Panc1 (cell line): ENCODE measurements around the gene WDR31. TPM values are rescaled to one million over a fixed set of nuclear protein-coding genes. Genes with fewer than 3 reads are reported as not detected.

Experiments used
- ATAC-seq: fragments of 200-7000 bp; cut with Tn5 transposase; 2 replicates; pipeline ENCODE4 v1.9.1; 2020; ENCODE audit warnings: mild to moderate bottlenecking, moderate library complexity
- BruUV-seq: library from RNA; stranded (reverse); fragments of 400-500 nt; replicated peaks from 2 replicates; lab custom pipeline; 2021; lab: Mats Ljungman, UMichigan
- CTCF ChIA-PET: fragments of 300-600 bp; sonication (Branson Sonifier 250); formaldehyde crosslinking; loops from one replicate; lab custom pipeline; 2022; ENCODE audit warnings: antibody characterized with exemption; lab: Charles Lee
- POLR2A ChIA-PET: fragments of 300-600 bp; sonication (Branson Sonifier 250); formaldehyde crosslinking; loops from one replicate; lab custom pipeline; 2022; ENCODE audit warnings: antibody characterized with exemption; lab: Charles Lee
- DNase-seq: peaks from one replicate; pipeline ENCODE4 v3.0.0-alpha.2; 2010; ENCODE audit warnings: low read depth, low spot score
- H3K27ac ChIP-seq: 2 replicates; pipeline ENCODE4 v1.5.1; 2011; ENCODE audit warnings: mild to moderate bottlenecking, low read length, inconsistent platforms
- H3K27me3 ChIP-seq: fragments of 200-500 bp; sonication (Bioruptor generic); 2 replicates; pipeline ENCODE4 v1.6.0; 2014; ENCODE audit warnings: low read length, inconsistent platforms; ENCODE audit not compliant: control insufficient read depth, insufficient read depth
- H3K36me3 ChIP-seq: fragments of 200-500 bp; sonication (Bioruptor generic); 2 replicates; pipeline ENCODE4 v1.5.1; 2014; ENCODE audit warnings: inconsistent platforms, mild to moderate bottlenecking, low read length, moderate library complexity; ENCODE audit not compliant: control insufficient read depth, insufficient read depth
- H3K4me1 ChIP-seq: 2 replicates; pipeline ENCODE4 v1.5.1; 2011; ENCODE audit warnings: inconsistent platforms, mild to moderate bottlenecking, low read length, moderate library complexity; ENCODE audit not compliant: control insufficient read depth, insufficient read depth
- H3K4me3 ChIP-seq, 2 experiments: 2 replicates each; pipeline ENCODE4 v1.5.1; 2011 to 2012; ENCODE audit warnings: low read depth in 2 of 2, low read length in 2 of 2, mild to moderate bottlenecking in 2 of 2, inconsistent platforms in 1 of 2, moderate library complexity in 1 of 2
- H3K9me3 ChIP-seq: fragments of 200-500 bp; sonication (Bioruptor generic); 2 replicates; pipeline ENCODE4 v1.5.1; 2014; ENCODE audit warnings: low read depth, mild to moderate bottlenecking, inconsistent platforms, low read length, moderate library complexity; ENCODE audit not compliant: control insufficient read depth, insufficient read depth
- POLR2AphosphoS5 ChIP-seq: IDR thresholded peaks from 2 replicates; pipeline ENCODE4 v1.6.1; 2012; ENCODE audit warnings: mild to moderate bottlenecking, low read depth, low read length, moderate library complexity
- SIN3A ChIP-seq: IDR thresholded peaks from 2 replicates; pipeline ENCODE4 v1.6.1; 2012; ENCODE audit warnings: low read depth, mild to moderate bottlenecking, low read length, moderate library complexity, borderline replicate concordance; ENCODE audit not compliant: insufficient read depth
- TCF7L2 ChIP-seq: IDR thresholded peaks from 2 replicates; pipeline ENCODE4 v1.6.1; 2011; ENCODE audit warnings: mild to moderate bottlenecking, low read depth, low read length, inconsistent platforms
- in situ Hi-C: cut with HindIII; loops from 2 replicates; pipeline ENCODE4 v1.10.0; 2016; ENCODE audit warnings: low sequenced_read_pairs, low pct_unique_long_range_greater_than_20kb
- intact Hi-C: fragments of 100-400 bp; cut with micrococcal nuclease; formaldehyde crosslinking; loops from one replicate; pipeline ENCODE4 v1.10.0; 2022; ENCODE audit not compliant: unreplicated experiment
- total RNA-seq: library from RNA; stranded (reverse); gene quantifications from one replicate; pipeline ENCODE4 v1.2.1, GENCODE V29; 2021; ENCODE audit not compliant: unreplicated experiment
- TF ChIP-seq, protein P1 (sequence below): fragments of 450-650 bp; IDR thresholded peaks from 2 replicates; pipeline ENCODE4 v1.5.1; 2017; ENCODE audit warnings: mild to moderate bottlenecking
- TF ChIP-seq, protein P2 (sequence below), 2 experiments: IDR thresholded peaks; 2 replicates each; pipeline ENCODE4 v1.6.1; 2011 to 2012; ENCODE audit warnings: low read depth in 2 of 2, control low read depth in 1 of 2, low read length in 1 of 2, mild to moderate bottlenecking in 1 of 2, moderate library complexity in 1 of 2; ENCODE audit not compliant: insufficient read depth in 1 of 2

WDR31 gene
- total RNA-seq, 1 experiment from 2014 or later = 0.80 TPM

DNA sequence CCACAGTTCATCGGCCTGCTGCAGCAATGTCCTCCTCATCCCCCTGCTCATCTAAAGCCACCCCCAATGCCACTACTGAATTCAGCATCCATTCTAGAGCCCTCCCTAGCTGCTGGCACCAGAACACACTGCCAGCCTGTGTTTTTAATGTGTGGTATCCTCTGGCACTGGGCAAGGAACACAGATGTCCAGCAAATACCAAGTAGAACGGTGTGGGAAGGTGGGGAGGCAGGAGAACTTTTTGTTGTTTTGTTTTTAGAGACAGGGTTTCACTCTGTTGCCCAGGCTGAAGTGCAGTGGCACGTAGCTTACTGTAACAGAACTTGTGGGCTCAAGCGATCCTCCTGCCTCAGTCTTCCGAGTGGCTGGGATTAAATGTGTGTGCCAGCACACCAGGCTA, 32.0 kb upstream of the WDR31 start:
- Histone ChIP-seq H3K4me1 (no peaks in the 10 kb centered on the region; the same call in 1 of the 2 replicates), H3K27me3 (no peaks in the 10 kb centered on the region), H3K9me3 (no peaks in the 10 kb centered on the region), H3K27ac (no peak overlapping the region), H3K4me3 (no peak overlapping the region), H3K36me3 (no peaks in the 10 kb centered on the region; the same call in 1 of the 2 replicates)
- ChIA-PET CTCF (no interaction called here), POLR2A (no interaction called here)
- TF ChIP-seq TCF7L2 (no peak), POLR2AphosphoS5 (no peak), SIN3A (no peak)
- TF ChIP-seq, protein P1, sequence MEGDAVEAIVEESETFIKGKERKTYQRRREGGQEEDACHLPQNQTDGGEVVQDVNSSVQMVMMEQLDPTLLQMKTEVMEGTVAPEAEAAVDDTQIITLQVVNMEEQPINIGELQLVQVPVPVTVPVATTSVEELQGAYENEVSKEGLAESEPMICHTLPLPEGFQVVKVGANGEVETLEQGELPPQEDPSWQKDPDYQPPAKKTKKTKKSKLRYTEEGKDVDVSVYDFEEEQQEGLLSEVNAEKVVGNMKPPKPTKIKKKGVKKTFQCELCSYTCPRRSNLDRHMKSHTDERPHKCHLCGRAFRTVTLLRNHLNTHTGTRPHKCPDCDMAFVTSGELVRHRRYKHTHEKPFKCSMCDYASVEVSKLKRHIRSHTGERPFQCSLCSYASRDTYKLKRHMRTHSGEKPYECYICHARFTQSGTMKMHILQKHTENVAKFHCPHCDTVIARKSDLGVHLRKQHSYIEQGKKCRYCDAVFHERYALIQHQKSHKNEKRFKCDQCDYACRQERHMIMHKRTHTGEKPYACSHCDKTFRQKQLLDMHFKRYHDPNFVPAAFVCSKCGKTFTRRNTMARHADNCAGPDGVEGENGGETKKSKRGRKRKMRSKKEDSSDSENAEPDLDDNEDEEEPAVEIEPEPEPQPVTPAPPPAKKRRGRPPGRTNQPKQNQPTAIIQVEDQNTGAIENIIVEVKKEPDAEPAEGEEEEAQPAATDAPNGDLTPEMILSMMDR = no peak
- TF ChIP-seq, protein P2, sequence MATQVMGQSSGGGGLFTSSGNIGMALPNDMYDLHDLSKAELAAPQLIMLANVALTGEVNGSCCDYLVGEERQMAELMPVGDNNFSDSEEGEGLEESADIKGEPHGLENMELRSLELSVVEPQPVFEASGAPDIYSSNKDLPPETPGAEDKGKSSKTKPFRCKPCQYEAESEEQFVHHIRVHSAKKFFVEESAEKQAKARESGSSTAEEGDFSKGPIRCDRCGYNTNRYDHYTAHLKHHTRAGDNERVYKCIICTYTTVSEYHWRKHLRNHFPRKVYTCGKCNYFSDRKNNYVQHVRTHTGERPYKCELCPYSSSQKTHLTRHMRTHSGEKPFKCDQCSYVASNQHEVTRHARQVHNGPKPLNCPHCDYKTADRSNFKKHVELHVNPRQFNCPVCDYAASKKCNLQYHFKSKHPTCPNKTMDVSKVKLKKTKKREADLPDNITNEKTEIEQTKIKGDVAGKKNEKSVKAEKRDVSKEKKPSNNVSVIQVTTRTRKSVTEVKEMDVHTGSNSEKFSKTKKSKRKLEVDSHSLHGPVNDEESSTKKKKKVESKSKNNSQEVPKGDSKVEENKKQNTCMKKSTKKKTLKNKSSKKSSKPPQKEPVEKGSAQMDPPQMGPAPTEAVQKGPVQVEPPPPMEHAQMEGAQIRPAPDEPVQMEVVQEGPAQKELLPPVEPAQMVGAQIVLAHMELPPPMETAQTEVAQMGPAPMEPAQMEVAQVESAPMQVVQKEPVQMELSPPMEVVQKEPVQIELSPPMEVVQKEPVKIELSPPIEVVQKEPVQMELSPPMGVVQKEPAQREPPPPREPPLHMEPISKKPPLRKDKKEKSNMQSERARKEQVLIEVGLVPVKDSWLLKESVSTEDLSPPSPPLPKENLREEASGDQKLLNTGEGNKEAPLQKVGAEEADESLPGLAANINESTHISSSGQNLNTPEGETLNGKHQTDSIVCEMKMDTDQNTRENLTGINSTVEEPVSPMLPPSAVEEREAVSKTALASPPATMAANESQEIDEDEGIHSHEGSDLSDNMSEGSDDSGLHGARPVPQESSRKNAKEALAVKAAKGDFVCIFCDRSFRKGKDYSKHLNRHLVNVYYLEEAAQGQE (IDR thresholded peaks at IDR 0.05; ENCODE audit: insufficient read depth in 1 of 2, low read depth in 2 of 2, low read length in 1 of 2) = no peak
- no TSS peak for BruUV-seq
- ATAC-seq (no peak), DNase-seq (no peak)
- in situ Hi-C loops (no loop called here), intact Hi-C loops (no loop called here)

DNA sequence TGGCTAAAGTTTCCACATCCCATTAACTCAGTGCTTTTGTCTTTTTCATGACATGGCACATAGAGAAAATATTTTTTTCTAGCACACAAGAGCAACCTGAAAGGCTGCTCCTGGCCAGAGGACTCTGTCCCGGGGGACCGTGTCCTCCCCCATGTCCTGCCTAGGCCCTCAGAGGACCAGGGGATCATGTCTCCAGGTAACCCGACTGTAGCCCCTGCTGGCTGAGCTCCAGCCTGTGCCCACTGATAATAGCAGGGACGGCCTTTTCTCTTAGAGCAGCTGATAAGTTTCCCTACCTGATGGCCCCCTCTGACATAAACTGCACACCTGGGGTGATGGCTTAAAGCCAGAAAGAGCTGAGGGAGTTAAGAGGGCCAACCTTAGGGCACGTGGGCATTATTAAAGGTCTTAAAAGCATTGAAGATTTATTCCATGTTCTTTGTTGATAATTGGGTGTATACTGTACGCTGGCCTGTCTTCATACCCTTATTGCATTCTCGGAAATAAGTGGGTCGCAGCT, 30.8 kb upstream of the WDR31 start:
- ChIA-PET POLR2A (no interaction called here), CTCF (interaction anchor here (0.6 kb wide), 1 partner anchor 297 kb away, joined by 4 read pairs; no protein-coding TSS in a partner anchor)
- no peak overlapping the region for H3K4me3 ChIP-seq
- DNase-seq (no peak), ATAC-seq (no peak)
- H3K36me3 ChIP-seq = no peaks in the 10 kb centered on the region; the same call in 1 of the 2 replicates
- no TSS peak for BruUV-seq
- H3K27me3 ChIP-seq = no peaks in the 10 kb centered on the region
- no peak for TF ChIP-seq POLR2AphosphoS5
- TF ChIP-seq SIN3A = no peak
- no peaks in the 10 kb centered on the region for H3K9me3 ChIP-seq
- in situ Hi-C loops = no loop called here
- no peaks in the 10 kb centered on the region; the same call in 1 of the 2 replicates for H3K4me1 ChIP-seq
- intact Hi-C loops = no loop called here
- H3K27ac ChIP-seq = no peak overlapping the region

DNA sequence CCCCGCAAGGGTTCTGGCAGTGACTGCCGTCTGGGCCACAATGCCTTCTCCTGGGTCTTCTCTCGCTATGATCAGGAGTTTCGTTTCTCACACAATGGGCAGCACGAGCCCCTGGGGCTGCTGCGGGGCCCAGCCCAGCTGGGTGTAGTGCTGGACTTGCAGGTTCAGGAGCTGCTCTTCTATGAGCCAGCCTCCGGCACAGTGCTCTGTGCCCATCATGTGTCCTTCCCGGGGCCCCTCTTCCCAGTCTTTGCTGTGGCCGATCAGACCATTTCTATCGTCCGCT, 29.7 kb upstream of the WDR31 start:
- H3K4me3 ChIP-seq = no peak overlapping the region
- TF ChIP-seq POLR2AphosphoS5 (no peak), SIN3A (no peak), TCF7L2 (no peak)
- TF ChIP-seq, protein P2 (IDR thresholded peaks at IDR 0.05; ENCODE audit: insufficient read depth in 1 of 2, low read depth in 2 of 2, low read length in 1 of 2) = no peak
- TF ChIP-seq, protein P1 = no peak
- no peak overlapping the region for H3K27ac ChIP-seq
- ChIA-PET CTCF (no interaction called here), POLR2A (no interaction called here)
- H3K36me3 ChIP-seq = no peaks in the 10 kb centered on the region; the same call in 1 of the 2 replicates
- DNase-seq (no peak), ATAC-seq (no peak)
- BruUV-seq = no TSS peak
- H3K27me3 ChIP-seq = no peaks in the 10 kb centered on the region
- H3K4me1 ChIP-seq = no peaks in the 10 kb centered on the region
- in situ Hi-C loops = no loop called here
- intact Hi-C loops = no loop called here
- H3K9me3 ChIP-seq = no peaks in the 10 kb centered on the region
